ENCODE measurements around the gene PIP4K2A. TPM values are rescaled to one million over a fixed set of nuclear protein-coding genes. Genes with fewer than 3 reads are reported as not detected.

Gene PIP4K2A
- total and polyA plus RNA-seq, 9 donors = 4.3 to 85.6 (median 18.4) TPM

DNA sequence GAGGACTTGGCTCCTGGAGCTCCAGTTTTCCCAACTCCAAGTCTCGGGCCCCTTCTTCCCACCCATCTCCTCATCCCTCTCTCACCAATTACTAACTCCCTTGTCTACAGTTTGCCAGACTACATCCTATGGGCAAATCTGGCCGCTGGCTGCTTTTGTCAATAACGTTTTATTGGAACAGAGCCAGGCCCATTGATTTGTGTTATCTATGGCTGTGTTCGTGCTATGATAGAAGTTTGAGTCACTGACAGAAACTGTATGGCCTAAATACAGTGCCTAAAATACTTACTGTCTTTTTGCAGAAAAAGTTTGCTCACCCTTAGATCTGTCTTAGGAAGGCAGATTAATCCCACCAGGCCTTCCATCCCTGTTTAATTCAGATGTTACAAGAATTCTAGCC, 71.3 kb downstream of the PIP4K2A start:
- H3K9me3 ChIP-seq = no peaks in the 10 kb centered on the region
- no peak overlapping the region for H3K4me3 ChIP-seq

DNA sequence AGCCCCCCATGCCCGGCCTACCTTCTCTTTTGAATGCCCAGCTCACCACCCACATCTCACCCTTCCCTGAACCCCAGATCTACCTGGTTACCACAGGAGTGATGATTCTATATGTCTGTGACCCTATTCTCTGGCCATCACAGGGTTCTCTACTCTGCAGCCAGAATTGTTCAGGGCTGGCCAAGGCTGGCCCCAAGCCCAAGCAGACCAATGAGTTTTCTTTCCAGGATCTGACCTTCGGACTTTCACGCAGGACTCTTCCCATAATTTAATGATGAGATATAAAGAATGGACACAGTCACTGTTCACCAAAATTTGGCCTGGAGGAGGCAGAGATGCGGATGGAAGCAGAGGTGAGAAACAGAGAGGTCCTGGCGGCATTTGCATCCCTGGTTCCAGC, 72.6 kb downstream of the PIP4K2A start:
- 91 to 96% (median 95%) methylated on average over 5 of the region's 5 CpGs for WGBS, 3 donors
- Histone ChIP-seq H3K27me3 (no peaks in the 10 kb centered on the region), H3K4me1 (ENCODE audit: insufficient read depth) (no peaks in the 10 kb centered on the region), H3K36me3 (no peaks in the 10 kb centered on the region), H3K9me3 (no peaks in the 10 kb centered on the region), H3K27ac (no peak overlapping the region), H3K4me3 (no peak overlapping the region)
- intact Hi-C loops (cut with DNase I) = no loop called here
- DNase-seq = no peak
- TF ChIP-seq, protein P1, sequence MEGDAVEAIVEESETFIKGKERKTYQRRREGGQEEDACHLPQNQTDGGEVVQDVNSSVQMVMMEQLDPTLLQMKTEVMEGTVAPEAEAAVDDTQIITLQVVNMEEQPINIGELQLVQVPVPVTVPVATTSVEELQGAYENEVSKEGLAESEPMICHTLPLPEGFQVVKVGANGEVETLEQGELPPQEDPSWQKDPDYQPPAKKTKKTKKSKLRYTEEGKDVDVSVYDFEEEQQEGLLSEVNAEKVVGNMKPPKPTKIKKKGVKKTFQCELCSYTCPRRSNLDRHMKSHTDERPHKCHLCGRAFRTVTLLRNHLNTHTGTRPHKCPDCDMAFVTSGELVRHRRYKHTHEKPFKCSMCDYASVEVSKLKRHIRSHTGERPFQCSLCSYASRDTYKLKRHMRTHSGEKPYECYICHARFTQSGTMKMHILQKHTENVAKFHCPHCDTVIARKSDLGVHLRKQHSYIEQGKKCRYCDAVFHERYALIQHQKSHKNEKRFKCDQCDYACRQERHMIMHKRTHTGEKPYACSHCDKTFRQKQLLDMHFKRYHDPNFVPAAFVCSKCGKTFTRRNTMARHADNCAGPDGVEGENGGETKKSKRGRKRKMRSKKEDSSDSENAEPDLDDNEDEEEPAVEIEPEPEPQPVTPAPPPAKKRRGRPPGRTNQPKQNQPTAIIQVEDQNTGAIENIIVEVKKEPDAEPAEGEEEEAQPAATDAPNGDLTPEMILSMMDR (IDR thresholded peaks at IDR 0.05) = no peak
- TF ChIP-seq POLR2A (IDR thresholded peaks at IDR 0.05) (no peak), EP300 (IDR thresholded peaks at IDR 0.05) (no peak)

More for the DNA sequence above, 71.3 kb downstream of the PIP4K2A start:
- no peak overlapping the region for H3K27ac ChIP-seq
- H3K36me3 ChIP-seq = no peaks in the 10 kb centered on the region
- intact Hi-C loops (cut with DNase I) = no loop called here
- TF ChIP-seq POLR2A (IDR thresholded peaks at IDR 0.05) (no peak), EP300 (IDR thresholded peaks at IDR 0.05) (no peak)
- TF ChIP-seq, protein P1 (IDR thresholded peaks at IDR 0.05) = no peak
- no peak for DNase-seq
- WGBS, 3 donors = 80 to 87% (median 83%) methylated on average over 4 of the region's 4 CpGs
- H3K27me3 ChIP-seq = no peaks in the 10 kb centered on the region
- peaks cover 2% of the 10 kb centered on the region for H3K4me1 ChIP-seq (ENCODE audit: insufficient read depth)

DNA sequence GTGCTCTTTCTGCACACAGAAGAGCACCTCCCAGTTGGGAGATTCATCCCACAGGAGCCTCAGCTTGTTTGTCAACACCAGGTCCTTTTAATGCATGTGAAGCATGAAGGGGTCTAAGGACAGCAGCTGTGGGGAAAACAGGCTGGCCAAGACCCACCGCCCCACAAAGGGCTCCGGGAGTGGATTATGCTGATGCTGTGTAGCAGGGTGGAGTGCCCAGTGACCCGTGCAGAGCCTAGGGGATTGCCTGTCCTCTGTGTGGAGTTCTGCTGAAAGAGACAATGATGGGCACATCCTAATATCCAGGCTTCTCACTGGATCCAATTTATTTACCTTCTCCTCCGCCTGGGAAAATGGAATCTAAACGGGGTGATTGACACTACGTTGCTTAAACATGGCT, 74.0 kb downstream of the PIP4K2A start:
- no peaks in the 10 kb centered on the region for H3K36me3 ChIP-seq
- DNase-seq = no peak
- TF ChIP-seq, protein P1 (IDR thresholded peaks at IDR 0.05) = no peak
- no peaks in the 10 kb centered on the region for H3K9me3 ChIP-seq
- no peak overlapping the region for H3K27ac ChIP-seq
- H3K27me3 ChIP-seq = no peaks in the 10 kb centered on the region
- intact Hi-C loops (cut with DNase I) = no loop called here
- no peak overlapping the region for H3K4me3 ChIP-seq
- WGBS, 3 donors = 84 to 89% (median 88%) methylated on average over 6 of the region's 6 CpGs
- H3K4me1 ChIP-seq (ENCODE audit: insufficient read depth) = no peaks in the 10 kb centered on the region

DNA sequence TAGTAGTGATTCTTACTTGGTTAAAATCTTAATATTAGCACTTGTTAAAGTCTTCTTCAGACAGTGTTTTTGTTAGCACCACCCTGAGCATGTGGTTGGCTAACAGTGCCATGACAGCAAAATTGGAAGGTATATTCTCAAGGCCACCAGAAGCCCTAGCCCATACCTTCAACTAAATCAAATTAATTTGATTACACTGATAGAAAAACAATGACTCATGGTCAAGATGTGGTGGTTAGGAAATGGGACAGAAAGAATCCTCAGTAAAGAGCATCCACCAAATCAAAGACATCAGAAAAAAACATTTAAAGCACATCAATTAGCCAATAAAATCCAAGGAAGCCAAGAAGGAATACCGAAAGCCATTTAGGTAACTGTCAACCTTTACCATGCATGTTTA, 75.5 kb downstream of the PIP4K2A start:
- Histone ChIP-seq H3K4me3 (no peak overlapping the region), H3K9me3 (no peaks in the 10 kb centered on the region), H3K4me1 (ENCODE audit: insufficient read depth) (no peaks in the 10 kb centered on the region), H3K27ac (no peak overlapping the region), H3K36me3 (no peaks in the 10 kb centered on the region), H3K27me3 (no peaks in the 10 kb centered on the region)
- WGBS, 3 donors = 88 to 100% (median 98%) methylated on average over 1 of the region's 1 CpG
- TF ChIP-seq POLR2A (IDR thresholded peaks at IDR 0.05) = no peak
- TF ChIP-seq, protein P1 (IDR thresholded peaks at IDR 0.05) = no peak
- TF ChIP-seq EP300 (IDR thresholded peaks at IDR 0.05) = no peak
- DNase-seq = no peak
- intact Hi-C loops (cut with DNase I) = no loop called here

DNA sequence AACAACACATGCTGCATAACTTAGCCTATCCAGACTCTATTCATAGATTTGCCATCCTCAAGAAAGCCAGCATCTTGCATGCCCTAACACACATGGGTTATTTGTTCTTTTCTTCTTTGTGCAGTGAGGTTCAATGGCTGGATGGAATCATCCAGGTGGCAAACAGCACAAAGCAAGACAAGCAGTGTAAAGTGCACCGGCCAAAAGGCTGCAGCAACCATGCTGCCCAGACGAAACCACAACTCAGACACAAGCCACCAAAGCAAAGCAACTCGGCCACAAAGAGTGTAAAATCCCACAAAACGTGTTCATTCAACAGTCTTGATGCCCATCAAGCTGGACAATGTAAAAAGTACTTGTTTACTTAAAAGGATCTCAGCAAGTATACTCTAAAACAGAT, 76.9 kb downstream of the PIP4K2A start:
- Histone ChIP-seq H3K27me3 (no peaks in the 10 kb centered on the region), H3K27ac (no peak overlapping the region), H3K4me1 (ENCODE audit: insufficient read depth) (peaks cover 2% of the 10 kb centered on the region), H3K36me3 (no peaks in the 10 kb centered on the region), H3K4me3 (no peak overlapping the region), H3K9me3 (no peaks in the 10 kb centered on the region)
- TF ChIP-seq, protein P1 (IDR thresholded peaks at IDR 0.05) = no peak
- TF ChIP-seq POLR2A (IDR thresholded peaks at IDR 0.05) (no peak), EP300 (IDR thresholded peaks at IDR 0.05) (no peak)
- no peak for DNase-seq
- 95 to 96% (median 96%) methylated on average over 4 of the region's 4 CpGs for WGBS, 3 donors
- intact Hi-C loops (cut with DNase I) = no loop called here
